MG63 (cell line): Measurements from ENCODE around the gene HUS1. TPM values are rescaled to one million over a fixed set of nuclear protein-coding genes. Genes with fewer than 3 reads are reported as not detected.
"Not testable (repeated sequence)": the region's sequence is repeated elsewhere in the genome, so short reads cannot be mapped to it uniquely, and the experiment has no call there.

Experiments
- DNase-seq: peaks from one replicate; pipeline ENCODE4 v3.0.0-alpha.2; 2020
- H3K27me3 ChIP-seq: fragments of 250-450 bp; sonication (Bioruptor Pico); 2 replicates; pipeline ENCODE4 v1.5.1; 2020; ENCODE audit warnings: mild to moderate bottlenecking, moderate library complexity
- H3K36me3 ChIP-seq: fragments of 250-450 bp; sonication (Bioruptor Pico); 2 replicates; pipeline ENCODE4 v1.5.1; 2020; ENCODE audit warnings: mild to moderate bottlenecking, moderate library complexity
- H3K4me3 ChIP-seq: fragments of 250-450 bp; sonication (Bioruptor Pico); 2 replicates; pipeline ENCODE4 v1.5.1; 2020; ENCODE audit warnings: mild to moderate bottlenecking, moderate library complexity
- H3K9me3 ChIP-seq: fragments of 250-450 bp; sonication (Bioruptor Pico); 2 replicates; pipeline ENCODE4 v1.5.1; 2020; ENCODE audit warnings: mild to moderate bottlenecking, moderate library complexity
- total RNA-seq: library from RNA; depleted of rRNA; stranded (reverse); fragments of >200 nt; shearing (Covaris generic); gene quantifications from 2 replicates; pipeline ENCODE4 v1.2.3, GENCODE V29; 2014; ENCODE audit warnings: low replicate concordance

HUS1 gene
- total RNA-seq, 1 experiment from 2014 or later, result 3.1 TPM

- no peak overlapping the region for H3K4me3 ChIP-seq
- no peaks in the 10 kb centered on the region for H3K9me3 ChIP-seq
- H3K36me3 ChIP-seq, result no peaks in the 10 kb centered on the region
- no peaks in the 10 kb centered on the region for H3K27me3 ChIP-seq
- peak; percentile 59 for DNase-seq
Measured at GRCh38 chr7:47940088-47941013, 39.1 kb downstream of the HUS1 start.

GRCh38 chr7:47939425-47940036 lies 39.9 kb downstream of the HUS1 start:
- Histone ChIP-seq H3K27me3 (no peaks in the 10 kb centered on the region), H3K9me3 (no peaks in the 10 kb centered on the region), H3K4me3 (no peak overlapping the region), H3K36me3 (no peaks in the 10 kb centered on the region)
- no peak for DNase-seq

GRCh38 chr7:47938574-47939165 lies 40.7 kb downstream of the HUS1 start:
- no peaks in the 10 kb centered on the region for H3K36me3 ChIP-seq
- no peaks in the 10 kb centered on the region for H3K9me3 ChIP-seq
- DNase-seq, result no peak
- H3K27me3 ChIP-seq, result no peaks in the 10 kb centered on the region
- H3K4me3 ChIP-seq, result no peak overlapping the region

- no peaks in the 10 kb centered on the region for H3K27me3 ChIP-seq
- H3K36me3 ChIP-seq, result no peaks in the 10 kb centered on the region
- no peak overlapping the region for H3K4me3 ChIP-seq
- no peak for DNase-seq
- no peaks in the 10 kb centered on the region for H3K9me3 ChIP-seq
Measured at GRCh38 chr7:47937711-47938573, 41.5 kb downstream of the HUS1 start.

GRCh38 chr7:47937065-47937687 lies 42.2 kb downstream of the HUS1 start:
- no peaks in the 10 kb centered on the region for H3K9me3 ChIP-seq
- no peaks in the 10 kb centered on the region for H3K27me3 ChIP-seq
- H3K36me3 ChIP-seq, result no peaks in the 10 kb centered on the region
- H3K4me3 ChIP-seq, result no peak overlapping the region
- DNase-seq, result no peak

GRCh38 chr7:47936323-47936722 lies 43.1 kb downstream of the HUS1 start:
- Histone ChIP-seq H3K4me3 (no peak overlapping the region), H3K27me3 (no peaks in the 10 kb centered on the region), H3K36me3 (no peaks in the 10 kb centered on the region), H3K9me3 (no peaks in the 10 kb centered on the region)
- DNase-seq, result no peak

GRCh38 chr7:47935336-47935735 lies 44.1 kb downstream of the HUS1 start:
- no peaks in the 10 kb centered on the region for H3K9me3 ChIP-seq
- no peaks in the 10 kb centered on the region for H3K36me3 ChIP-seq
- DNase-seq, result no peak
- no peak overlapping the region for H3K4me3 ChIP-seq
- H3K27me3 ChIP-seq, result no peaks in the 10 kb centered on the region

- Histone ChIP-seq H3K4me3 (no peak overlapping the region), H3K36me3 (no peaks in the 10 kb centered on the region), H3K27me3 (no peaks in the 10 kb centered on the region), H3K9me3 (no peaks in the 10 kb centered on the region)
- no peak for DNase-seq
Measured at GRCh38 chr7:47934831-47935230, 44.6 kb downstream of the HUS1 start.

GRCh38 chr7:47933215-47933614 lies 46.2 kb downstream of the HUS1 start:
- no peaks in the 10 kb centered on the region for H3K27me3 ChIP-seq
- DNase-seq, result no peak
- H3K9me3 ChIP-seq, result no peaks in the 10 kb centered on the region
- no peak overlapping the region for H3K4me3 ChIP-seq
- H3K36me3 ChIP-seq, result no peaks in the 10 kb centered on the region

- no peaks in the 10 kb centered on the region for H3K27me3 ChIP-seq
- peak; percentile 28 for DNase-seq
- no peak overlapping the region for H3K4me3 ChIP-seq
- H3K36me3 ChIP-seq, result no peaks in the 10 kb centered on the region
- H3K9me3 ChIP-seq, result no peaks in the 10 kb centered on the region
Measured at GRCh38 chr7:47932466-47933037, 46.9 kb downstream of the HUS1 start.

GRCh38 chr7:47932016-47932415 lies 47.4 kb downstream of the HUS1 start:
- Histone ChIP-seq H3K36me3 (no peaks in the 10 kb centered on the region), H3K4me3 (no peak overlapping the region)
- DNase-seq, result peak; percentile 78

GRCh38 chr7:47931005-47932004 lies 48.1 kb downstream of the HUS1 start:
- DNase-seq, result peak; percentile 83
- no peaks in the 10 kb centered on the region for H3K36me3 ChIP-seq
- no peak overlapping the region for H3K4me3 ChIP-seq
- no peaks in the 10 kb centered on the region for H3K9me3 ChIP-seq
- H3K27me3 ChIP-seq, result no peaks in the 10 kb centered on the region

More at GRCh38 chr7:47932016-47932415, 47.4 kb downstream of the HUS1 start:
- Histone ChIP-seq H3K9me3 (no peaks in the 10 kb centered on the region), H3K27me3 (no peaks in the 10 kb centered on the region)

GRCh38 chr7:47924266-47924665 lies 55.1 kb downstream of the HUS1 start:
- Histone ChIP-seq H3K9me3 (no peaks in the 10 kb centered on the region), H3K4me3 (no peak overlapping the region), H3K36me3 (no peaks in the 10 kb centered on the region), H3K27me3 (no peaks in the 10 kb centered on the region)
- no peak for DNase-seq

- not testable (repeated sequence) for H3K36me3 ChIP-seq, H3K27me3 ChIP-seq
Measured at GRCh38 chr7:47923081-47923875, 56.1 kb downstream of the HUS1 start.

More at GRCh38 chr7:47923081-47923875, 56.1 kb downstream of the HUS1 start:
- H3K9me3 ChIP-seq, DNase-seq, H3K4me3 ChIP-seq: not testable (repeated sequence)
